NCI-H1436 (cell line): ENCODE measurements around the gene LRRC2.
"Not testable (repeated sequence)": the region's sequence is repeated elsewhere in the genome, so short reads cannot be mapped to it uniquely, and the experiment has no call there.

Source experiments
- DNase-seq: peaks from one replicate; lab custom pipeline; 2025; lab: John Stamatoyannopoulos, UW

Gene LRRC2

DNA sequence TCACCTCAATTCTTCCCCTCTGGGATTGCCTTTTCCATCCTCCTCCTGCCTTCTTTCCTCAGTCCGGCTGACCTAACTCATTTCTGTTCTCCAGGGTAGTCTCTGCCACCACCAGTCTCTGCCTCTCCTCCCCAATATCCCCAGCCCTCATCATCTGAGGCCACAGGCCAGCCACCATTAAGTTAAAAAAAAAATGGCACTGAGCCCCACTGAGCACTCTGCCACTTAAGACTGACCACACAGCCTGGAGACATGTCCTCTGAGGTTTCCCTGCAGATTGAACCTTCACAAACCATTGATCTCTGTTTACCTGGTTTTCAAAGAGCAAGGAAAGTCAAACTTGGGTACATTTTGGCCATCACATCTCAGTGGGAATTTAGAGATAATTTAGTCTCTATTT lies 13.6 kb downstream of the LRRC2 start:
- DNase-seq, result no peak

GRCh38 chr3:46551615-46552014 lies 14.5 kb downstream of the LRRC2 start:
- no peak for DNase-seq

- no peak for DNase-seq
These were observed 16.1 kb downstream of the LRRC2 start for GRCh38 chr3:46549989-46550388.

- no peak for DNase-seq
These were observed 16.6 kb downstream of the LRRC2 start for GRCh38 chr3:46549408-46549904.

DNA sequence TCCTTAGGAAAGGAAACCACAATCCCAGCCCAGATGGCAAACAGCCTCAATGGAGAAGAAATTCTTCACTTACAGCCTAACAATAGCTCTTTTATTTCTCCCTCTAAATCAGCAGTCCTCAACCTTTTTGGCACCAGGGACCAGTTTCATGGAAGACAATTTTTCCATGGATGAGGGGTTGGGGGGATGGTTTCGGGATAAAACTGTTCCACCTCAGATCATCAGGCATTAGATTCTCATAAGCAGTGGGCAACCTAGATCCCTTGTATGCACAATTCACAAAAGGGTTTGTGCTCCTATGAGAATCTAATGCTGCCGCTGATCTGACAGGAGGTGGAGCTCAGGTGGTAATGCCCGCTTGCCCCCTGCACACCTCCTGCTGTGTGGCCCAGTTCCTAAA lies 17.5 kb downstream of the LRRC2 start:
- DNase-seq, result not testable (repeated sequence)

DNA sequence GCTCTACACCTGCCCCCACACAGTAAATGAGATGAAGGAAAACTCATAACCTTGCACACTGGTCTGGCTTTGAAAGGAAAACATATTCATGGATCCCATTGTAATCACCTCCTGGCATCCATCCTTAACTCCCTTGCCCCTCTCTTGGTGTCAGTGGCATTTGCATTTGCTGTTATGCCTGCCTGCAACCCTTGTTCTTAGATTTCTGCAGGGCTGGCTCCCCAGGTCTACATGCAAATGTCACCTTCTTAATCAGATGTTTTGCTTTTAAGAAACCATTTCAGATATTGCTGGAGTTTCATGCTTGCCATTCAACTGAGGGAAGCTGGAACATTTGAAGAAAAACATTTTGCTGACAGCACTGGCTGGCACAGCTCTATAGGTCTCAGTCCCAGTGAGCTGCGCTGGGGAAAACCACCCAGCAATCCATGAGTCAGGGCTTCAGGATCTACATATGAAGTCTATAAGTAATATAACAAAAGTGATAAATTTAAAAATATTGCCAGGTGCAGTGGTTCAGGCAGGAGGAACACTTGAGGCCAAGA lies 19.1 kb downstream of the LRRC2 start:
- no peak for DNase-seq

GRCh38 chr3:46545818-46546630 lies 20.1 kb downstream of the LRRC2 start:
- no peak for DNase-seq

- DNase-seq, result no peak
These were observed 21.2 kb downstream of the LRRC2 start for GRCh38 chr3:46544771-46545503.

- DNase-seq, result no peak
These were observed 23.3 kb downstream of the LRRC2 start for GRCh38 chr3:46542801-46543201.

DNA sequence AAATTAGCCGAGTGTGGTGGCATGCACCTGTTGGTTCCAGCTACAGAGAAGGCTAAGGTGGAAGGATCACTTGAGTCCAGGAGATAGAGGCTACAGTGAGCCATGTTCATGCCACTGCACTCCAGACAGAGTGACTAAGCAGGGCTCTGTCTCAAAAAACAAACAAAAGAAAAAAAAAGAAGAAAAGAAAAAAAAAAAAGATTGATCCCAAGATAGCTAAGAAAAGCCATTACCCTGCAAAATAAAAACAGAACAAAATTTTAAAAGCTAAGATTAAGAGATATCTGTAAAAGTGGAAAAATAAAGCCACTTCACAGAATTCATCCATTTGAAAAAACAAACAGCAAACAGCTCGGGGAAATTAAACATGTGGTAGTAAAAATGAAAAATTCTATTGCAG lies 23.8 kb downstream of the LRRC2 start:
- no peak for DNase-seq

GRCh38 chr3:46541835-46542234 lies 24.3 kb downstream of the LRRC2 start:
- DNase-seq, result no peak

- no peak for DNase-seq
These were observed 25.6 kb downstream of the LRRC2 start for GRCh38 chr3:46540550-46540949.

- no peak for DNase-seq
These were observed 26.6 kb downstream of the LRRC2 start for GRCh38 chr3:46539443-46540005.

- no peak for DNase-seq
These were observed 27.2 kb downstream of the LRRC2 start for GRCh38 chr3:46538803-46539442.

DNA sequence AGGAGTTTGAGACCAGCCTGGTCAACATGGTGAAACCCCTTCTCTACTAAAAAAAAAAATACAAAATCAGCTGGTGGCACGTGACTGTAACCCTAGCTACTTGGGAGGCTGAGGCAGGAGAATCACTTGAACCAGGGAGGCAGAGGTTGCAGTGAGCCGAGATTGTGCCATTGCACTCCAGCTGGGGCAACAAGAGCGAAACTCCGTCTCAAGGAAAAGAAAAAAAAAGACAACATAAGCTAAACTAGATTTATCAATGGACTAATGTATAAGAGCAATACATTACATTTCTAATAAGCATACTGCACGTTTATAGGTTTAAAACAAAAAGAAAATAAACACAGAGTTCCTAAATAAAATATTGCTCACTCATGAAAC lies 27.7 kb downstream of the LRRC2 start:
- DNase-seq, result not testable (repeated sequence)

- DNase-seq, result no peak
These were observed 28.3 kb downstream of the LRRC2 start for GRCh38 chr3:46537779-46538178.

DNA sequence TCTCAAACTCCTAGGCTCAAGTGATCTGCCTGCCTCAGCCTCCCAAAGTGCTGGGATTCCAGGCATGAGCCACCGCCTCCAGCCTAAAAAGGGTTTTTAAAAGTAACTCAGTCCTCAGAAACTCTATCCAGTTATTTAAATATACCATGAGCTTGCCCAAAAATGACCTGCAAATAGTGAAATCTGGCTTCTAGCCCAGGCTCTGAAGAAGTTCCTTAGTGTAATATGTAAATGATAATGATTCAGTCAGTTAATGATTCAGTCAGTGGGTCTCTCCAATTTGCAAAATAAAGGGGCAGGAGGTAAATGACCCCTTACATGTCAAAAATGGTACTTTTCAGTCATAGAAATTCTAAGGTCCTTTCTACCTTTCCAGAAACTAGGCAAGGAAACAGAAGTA lies 28.8 kb downstream of the LRRC2 start:
- DNase-seq, result no peak

DNA sequence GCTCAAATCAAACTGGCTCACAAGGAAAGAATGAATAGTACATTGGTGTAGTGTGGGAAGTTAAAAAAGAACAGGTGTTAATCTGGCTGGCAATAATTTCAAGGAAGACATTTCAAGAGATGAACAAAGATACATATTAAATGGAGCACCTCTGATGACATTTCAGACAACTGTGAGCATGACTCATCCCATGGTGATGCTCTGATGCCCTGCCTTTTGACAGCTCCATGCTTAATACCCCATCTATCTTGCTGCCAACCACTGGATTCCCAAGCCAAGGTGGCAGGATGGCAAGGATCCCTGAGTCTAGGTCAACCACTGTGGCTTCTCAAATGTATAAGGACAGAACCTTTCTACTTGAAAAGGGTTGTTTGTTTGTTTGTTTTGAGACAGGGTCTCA lies 29.3 kb downstream of the LRRC2 start:
- no peak for DNase-seq

GRCh38 chr3:46535746-46536145 lies 30.4 kb downstream of the LRRC2 start:
- no peak for DNase-seq

DNA sequence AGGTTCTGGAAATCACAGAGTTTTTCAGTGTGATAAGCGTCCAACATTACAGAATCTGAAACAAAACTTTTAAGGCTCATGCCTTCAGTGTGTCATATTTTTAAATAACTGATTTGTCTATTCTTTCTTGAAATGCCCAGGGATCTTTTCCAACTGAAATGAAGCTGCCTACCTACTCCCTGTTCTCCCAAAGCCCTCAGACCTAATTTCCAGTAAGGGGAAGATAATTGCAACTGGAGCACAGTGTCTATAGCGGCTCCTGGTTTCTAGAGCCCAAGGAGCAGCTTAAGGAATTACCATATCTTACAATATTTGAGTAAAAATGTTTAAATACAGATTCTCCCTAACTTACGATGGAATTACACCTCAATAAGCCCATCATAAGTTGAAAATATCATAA lies 33.0 kb downstream of the LRRC2 start:
- no peak for DNase-seq

DNA sequence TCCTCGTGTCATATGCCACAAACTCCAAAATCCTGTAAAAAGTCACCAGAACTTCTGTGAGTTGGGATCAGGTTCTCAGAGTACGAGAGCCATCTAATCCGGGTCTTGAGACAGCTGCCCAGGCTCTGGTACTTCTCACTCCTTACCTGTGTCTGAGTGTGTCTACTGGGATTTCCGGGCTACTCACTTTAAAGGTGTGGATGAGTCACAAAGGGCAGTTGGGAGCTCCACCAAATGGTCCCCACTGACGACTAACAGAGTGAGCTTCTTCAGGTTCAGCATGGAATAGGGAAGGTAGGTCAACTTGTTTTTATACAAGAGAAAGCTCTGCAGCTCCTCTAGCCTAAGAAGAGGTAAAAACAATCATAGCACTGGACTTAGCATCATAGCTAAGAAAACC lies 38.9 kb downstream of the LRRC2 start:
- no peak for DNase-seq

DNA sequence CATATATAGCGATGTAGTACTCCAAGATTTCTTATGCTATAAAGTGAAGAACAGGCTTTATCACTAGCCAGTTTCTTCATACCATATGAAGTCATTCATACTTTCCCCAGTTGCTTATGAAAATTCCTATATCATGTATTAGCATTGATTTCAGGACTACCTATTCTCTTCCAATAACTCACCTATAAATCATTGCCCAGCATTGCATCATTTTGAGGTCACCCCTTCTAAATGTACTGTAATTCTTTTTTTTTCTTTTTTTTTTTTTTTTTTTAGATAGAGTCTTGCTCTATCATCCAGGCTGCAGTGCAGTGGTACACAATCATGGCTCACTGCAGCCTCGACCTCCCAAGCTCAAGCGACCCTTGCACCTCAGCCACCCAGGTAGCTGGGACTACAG lies 41.3 kb downstream of the LRRC2 start:
- no peak for DNase-seq
